ENCODE data around the gene MYRF.

The MYRF gene

GRCh38 chr11:61762798-61763197, 10.4 kb downstream of the MYRF start:
- DNase-seq: no peak

DNA sequence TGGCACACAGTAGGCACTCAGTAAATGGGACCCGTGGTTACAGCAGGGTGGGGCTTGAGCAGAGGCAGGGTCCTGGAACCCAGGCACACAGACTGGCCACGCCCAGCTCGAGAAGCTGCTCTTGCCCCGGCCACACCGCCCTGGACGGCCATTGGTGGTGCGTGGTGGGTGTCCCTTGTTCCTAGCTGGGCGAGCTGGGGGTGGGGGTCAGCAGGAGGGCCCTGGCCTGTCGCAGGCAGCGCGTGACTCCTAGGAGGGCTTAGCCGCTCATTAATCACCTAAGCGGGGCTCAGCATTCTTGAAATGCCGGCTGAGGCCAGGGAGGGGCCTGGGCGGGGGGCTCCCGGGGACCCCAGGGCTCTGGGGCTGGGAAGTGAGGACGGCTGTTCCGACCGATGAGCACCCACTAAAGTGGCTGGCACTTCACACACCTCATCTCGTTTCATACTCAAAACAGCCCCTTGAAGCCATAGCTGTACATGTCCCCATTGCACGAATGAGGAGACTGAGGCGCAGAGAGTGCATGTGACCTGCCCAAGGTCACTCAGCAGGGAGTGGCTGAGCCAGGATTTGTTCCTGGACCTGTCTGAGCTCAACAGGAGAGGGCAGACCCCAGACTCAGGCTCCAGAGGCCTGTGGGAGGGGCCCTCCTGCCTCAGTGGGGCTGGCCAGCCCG, 11.6 kb downstream of the MYRF start:
- no peak for DNase-seq

DNA sequence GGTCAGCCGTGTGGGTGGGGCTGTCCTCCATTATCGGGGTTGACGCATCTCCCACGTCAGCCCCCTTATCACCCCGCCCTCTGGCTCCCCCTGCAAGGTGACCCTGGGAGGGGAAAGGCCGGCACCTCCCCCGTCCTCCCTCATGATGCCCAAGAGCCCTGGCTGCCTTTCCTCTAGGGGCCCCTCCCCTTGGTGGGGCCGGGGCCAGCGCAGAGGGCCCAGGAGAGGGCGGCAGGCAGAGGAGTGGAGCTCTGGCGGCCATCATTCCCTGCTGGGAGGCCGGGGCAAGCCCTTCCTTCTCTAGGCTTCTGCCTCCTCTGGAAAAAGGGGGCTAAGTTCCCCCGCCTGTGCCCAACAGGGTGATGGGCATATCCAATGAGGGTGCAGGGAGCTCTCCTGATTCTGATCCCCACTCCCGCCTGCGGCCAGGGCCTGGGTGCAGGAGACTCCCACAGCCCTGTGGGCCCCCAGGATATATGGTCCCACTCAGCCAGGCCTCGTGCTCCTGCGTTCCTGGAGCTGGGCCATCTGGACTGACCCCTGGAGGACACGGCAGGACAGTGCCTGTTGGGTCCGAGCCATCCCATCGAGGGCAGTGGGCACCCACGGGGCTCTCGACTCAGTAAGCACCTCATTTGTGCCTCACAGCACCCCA, 12.3 kb downstream of the MYRF start:
- no peak for DNase-seq

DNA sequence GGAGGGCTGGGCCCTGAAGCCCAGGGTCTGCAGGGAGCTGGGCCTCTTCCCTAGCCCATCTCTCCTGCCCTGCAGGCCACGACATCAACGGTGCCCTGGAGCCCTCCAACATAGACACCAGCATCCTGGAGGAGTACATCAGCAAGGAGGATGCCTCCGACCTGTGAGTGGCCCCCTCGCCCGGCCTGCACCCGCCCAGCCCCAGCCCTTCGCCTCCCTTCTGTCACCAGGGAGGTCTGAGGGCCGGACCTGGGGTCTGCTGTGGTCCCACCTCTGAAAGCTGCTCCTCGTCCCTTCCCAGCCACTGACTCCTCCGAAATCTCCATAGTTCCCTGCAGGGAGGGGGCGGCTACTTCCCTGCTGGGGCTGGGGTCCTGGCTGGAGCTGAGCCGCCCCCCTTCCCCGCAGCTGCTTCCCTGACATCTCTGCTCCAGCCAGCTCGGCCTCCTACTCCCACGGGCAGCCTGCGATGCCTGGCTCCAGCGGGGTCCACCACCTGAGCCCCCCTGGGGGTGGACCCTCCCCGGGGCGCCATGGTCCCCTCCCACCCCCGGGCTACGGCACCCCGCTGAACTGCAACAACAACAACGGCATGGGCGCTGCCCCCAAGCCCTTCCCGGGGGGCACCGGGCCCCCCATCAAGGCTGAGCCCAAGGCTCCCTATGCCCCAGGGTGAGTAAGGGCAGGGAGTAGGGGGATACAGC, 13.3 kb downstream of the MYRF start:
- no peak for DNase-seq

DNA sequence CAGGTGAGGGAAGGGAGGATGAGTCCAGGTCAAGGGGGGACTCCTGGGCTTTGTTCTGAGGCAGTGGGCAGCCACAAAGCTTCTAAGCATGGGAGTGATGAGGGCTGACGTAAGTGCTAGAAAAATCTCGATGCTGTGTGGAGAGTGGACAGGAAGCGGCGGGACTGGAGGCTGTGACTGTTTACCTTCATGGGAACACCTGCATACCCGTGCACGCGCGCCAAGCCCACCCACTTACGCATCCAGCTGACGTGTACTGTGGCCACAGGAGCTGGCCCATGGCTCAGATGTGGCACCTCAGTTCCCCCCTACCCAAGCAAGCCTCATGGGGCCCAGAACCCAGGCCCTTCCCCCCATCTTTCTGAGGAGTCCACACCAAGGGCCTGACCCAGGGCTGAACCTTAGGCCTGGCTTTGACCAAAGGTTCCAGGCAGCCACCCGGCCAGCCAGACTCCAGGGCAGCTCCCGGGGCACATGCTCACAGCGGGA, 14.0 kb downstream of the MYRF start:
- no peak for DNase-seq

GRCh38 chr11:61768376-61769076, 16.1 kb downstream of the MYRF start:
- DNase-seq: no peak

GRCh38 chr11:61769169-61769920, 16.9 kb downstream of the MYRF start:
- no peak for DNase-seq

DNA sequence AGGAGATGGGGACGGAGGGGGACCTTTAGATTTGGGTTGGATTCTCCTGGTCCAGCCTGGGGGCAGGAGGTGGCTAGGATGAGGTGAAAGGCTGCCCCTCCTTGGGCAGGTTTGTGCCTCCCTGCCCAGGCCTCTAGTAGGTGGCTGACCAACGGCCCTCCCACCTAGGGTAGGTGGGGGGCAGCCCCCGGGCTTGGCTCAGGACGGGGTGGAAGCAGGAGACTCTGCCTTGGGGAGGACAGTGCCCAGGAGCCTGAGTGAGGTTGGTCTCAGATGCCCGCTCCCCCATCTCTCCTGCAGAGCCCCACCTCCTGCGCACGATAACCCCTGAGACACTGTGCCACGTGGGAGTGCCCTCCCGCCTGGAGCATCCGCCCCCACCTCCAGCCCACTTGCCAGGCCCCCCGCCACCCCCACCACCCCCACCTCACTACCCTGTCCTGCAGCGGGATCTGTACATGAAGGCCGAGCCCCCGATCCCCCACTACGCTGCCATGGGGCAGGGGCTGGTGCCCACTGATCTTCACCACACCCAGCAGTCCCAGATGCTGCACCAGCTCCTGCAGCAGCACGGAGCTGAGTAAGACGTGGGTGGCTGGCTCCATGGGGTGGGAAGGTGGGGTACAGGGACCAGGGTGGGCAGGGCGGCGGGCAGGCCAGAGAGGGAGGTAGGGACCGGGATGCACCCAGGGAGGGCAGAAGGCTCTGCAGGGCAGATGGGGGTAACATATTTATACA, 17.7 kb downstream of the MYRF start:
- DNase-seq: no peak

- no peak for DNase-seq
Observed at GRCh38 chr11:61771195-61771894, 18.9 kb downstream of the MYRF start.

DNA sequence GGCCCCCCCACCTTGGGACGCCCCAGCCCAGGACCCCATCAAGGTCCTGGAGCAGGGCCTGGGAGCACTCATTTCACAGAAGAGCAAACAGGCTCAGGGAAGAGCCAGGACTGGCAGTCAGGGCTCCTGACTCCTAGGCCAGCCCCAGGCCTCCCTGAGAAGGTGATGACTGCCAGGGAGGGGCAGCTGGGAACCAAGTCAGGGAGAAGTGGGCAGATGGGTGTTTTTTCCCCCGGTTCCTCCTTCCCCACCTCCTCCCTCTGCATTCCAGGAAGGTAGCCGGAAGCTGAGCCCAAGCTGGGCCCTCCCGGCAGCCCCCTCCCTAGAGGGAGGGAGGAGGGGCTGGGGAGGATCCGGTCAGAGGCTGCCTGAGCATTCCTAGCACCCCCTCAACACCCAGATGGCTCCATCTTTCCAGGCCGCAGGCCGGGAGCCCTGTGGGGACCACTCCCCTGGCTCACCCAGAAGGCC, 19.6 kb downstream of the MYRF start:
- DNase-seq: no peak

DNA sequence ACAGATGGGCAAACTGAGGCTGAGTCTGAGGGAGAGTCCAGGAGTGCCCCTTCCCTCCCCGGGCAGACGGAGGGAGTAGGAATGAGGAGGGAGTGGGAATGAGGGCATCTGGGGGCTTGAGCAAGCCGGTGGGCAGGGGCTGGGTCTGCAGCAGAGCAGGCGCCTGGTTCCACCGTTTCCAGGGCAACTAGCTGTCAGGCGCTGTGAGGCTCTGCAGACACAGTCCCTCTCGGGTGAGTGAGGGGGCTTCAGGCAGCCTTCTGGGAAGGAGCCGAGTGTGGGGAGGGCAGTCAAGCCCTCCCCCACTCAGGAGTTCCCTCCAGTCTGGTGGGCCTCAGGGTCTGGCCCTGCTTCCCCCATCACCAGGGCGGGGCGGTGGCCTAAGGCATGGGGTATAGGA, 20.9 kb downstream of the MYRF start:
- DNase-seq: no peak

DNA sequence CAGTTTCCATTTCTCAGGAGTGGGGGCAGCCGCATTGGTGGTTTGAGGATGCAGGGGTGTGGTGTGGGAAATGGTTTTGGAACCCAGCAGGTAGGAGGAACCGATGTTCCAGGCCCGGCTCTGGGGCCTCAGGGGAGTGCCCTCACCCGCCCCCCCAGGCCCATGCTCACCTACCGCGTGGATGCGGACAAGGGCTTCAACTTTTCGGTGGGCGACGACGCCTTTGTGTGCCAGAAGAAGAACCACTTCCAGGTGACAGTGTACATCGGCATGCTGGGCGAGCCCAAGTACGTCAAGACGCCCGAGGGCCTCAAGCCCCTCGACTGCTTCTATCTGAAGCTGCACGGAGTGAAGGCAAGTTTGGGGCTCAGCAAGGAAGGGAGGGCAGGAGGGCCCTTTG, 21.4 kb downstream of the MYRF start:
- DNase-seq: no peak

GRCh38 chr11:61774411-61774810, 22.0 kb downstream of the MYRF start:
- no peak for DNase-seq

GRCh38 chr11:61775106-61775505, 22.7 kb downstream of the MYRF start:
- no peak for DNase-seq

- DNase-seq: no peak
Observed at GRCh38 chr11:61775606-61776554, 23.4 kb downstream of the MYRF start.

DNA sequence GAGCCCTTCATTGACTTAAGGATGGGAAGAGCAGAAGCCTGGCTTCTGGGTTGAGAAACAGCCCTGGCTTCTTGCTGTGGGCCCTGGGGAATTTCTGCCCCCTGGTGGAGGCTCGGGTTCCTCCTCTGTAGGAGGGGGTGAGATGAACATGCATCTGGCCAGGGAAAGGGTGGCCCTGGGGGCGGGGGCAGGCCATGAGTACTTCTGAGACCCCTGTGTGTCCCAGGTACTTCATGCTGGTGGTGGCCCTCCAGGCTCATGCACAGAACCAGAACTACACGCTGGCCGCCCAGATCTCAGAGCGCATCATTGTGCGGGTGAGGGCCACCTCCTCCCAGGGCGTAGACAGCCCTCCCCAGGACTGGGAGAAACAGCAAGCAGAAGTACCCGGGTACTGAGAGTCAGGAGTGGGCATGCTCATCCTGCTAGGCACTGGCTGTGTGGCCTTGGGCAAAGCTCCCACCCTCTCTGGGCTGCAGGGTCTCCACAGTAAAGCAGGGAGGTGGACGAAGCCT, 24.2 kb downstream of the MYRF start:
- DNase-seq: no peak

GRCh38 chr11:61777234-61778090, 25.0 kb downstream of the MYRF start:
- no peak for DNase-seq

GRCh38 chr11:61778357-61778886, 26.0 kb downstream of the MYRF start:
- no peak for DNase-seq
